ENCODE data around the gene NECAB2.

- no peak for TF ChIP-seq POLR2A (IDR thresholded peaks at IDR 0.05)
- TF ChIP-seq, protein P1, sequence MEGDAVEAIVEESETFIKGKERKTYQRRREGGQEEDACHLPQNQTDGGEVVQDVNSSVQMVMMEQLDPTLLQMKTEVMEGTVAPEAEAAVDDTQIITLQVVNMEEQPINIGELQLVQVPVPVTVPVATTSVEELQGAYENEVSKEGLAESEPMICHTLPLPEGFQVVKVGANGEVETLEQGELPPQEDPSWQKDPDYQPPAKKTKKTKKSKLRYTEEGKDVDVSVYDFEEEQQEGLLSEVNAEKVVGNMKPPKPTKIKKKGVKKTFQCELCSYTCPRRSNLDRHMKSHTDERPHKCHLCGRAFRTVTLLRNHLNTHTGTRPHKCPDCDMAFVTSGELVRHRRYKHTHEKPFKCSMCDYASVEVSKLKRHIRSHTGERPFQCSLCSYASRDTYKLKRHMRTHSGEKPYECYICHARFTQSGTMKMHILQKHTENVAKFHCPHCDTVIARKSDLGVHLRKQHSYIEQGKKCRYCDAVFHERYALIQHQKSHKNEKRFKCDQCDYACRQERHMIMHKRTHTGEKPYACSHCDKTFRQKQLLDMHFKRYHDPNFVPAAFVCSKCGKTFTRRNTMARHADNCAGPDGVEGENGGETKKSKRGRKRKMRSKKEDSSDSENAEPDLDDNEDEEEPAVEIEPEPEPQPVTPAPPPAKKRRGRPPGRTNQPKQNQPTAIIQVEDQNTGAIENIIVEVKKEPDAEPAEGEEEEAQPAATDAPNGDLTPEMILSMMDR (IDR thresholded peaks at IDR 0.05): no peak
These were observed 48.4 kb downstream of the NECAB2 start for GRCh38 chr16:84016477-84016876.

Measured in suprapubic skin (tissue), 3 donors.